Ovary (tissue), 9 donors: ENCODE results near the gene ZBTB47. TPM values are rescaled to one million over a fixed set of nuclear protein-coding genes. Genes with fewer than 3 reads are reported as not detected.
A peak's percentile ranks its signal among the peaks of the same experiment; 100 is the strongest.

Experiments used
- DNase-seq, 5 donors: peaks; one replicate each; pipeline ENCODE4 v3.0.0-alpha.2; 2019 to 2020
- H3K27ac ChIP-seq, 2 donors: fragments of 200-600 bp; one replicate each; pipeline versions ENCODE4 v1.5.1 to v1.8.0; 2019 to 2022
- H3K27me3 ChIP-seq: fragments of 200-600 bp; one replicate; pipeline ENCODE4 v1.8.0; 2022
- H3K36me3 ChIP-seq: fragments of 200-600 bp; sonication (generic); one replicate; pipeline ENCODE4 v1.5.1; 2019
- H3K4me1 ChIP-seq: one replicate; pipeline ENCODE4 v1.8.1; 2013; ENCODE audit warnings: mild to moderate bottlenecking, moderate library complexity; ENCODE audit not compliant: insufficient read depth
- H3K4me3 ChIP-seq: fragments of 200-600 bp; sonication (generic); one replicate; pipeline ENCODE4 v1.5.1; 2017
- H3K9me3 ChIP-seq, 2 donors: fragments of 200-600 bp in 1 of 2; sonication (generic) in 1 of 2; one replicate each; pipeline versions ENCODE4 v1.5.1 to v1.8.1; 2013 to 2019; ENCODE audit warnings: mild to moderate bottlenecking in 1 of 2, moderate library complexity in 1 of 2
- CTCF ChIP-seq, 3 donors: fragments of 450-650 bp in 2 of 3; fragments of 200-600 bp in 1 of 3; IDR thresholded peaks; one replicate each; pipeline versions ENCODE4 v1.5.1 to v1.8.0; 2016 to 2022; ENCODE audit warnings: antibody characterized with exemption in 3 of 3, mild to moderate bottlenecking in 1 of 3
- EP300 ChIP-seq: sonication (generic); formaldehyde crosslinking; IDR thresholded peaks from one replicate; pipeline ENCODE4 v1.6.1; 2017; ENCODE audit warnings: antibody characterized with exemption
- POLR2A ChIP-seq: fragments of 450-650 bp; IDR thresholded peaks from one replicate; pipeline ENCODE4 v1.6.1; 2017; ENCODE audit warnings: antibody characterized with exemption, mild to moderate bottlenecking, moderate library complexity
- WGBS, 3 donors: extraction: QIAGEN DNeasy Blood & Tissue Kit in 1 of 3; methylation state at CpG; one replicate each; pipeline versions ENCODE4 v1.1.5 to v1.1.7; 2013 to 2017; 5-methylcytosine and 5-hydroxymethylcytosine counted together
- intact Hi-C, 4 donors: fragments of 100-400 bp; cut with DNase I; formaldehyde crosslinking; loops; one replicate each; pipeline versions ENCODE4 v1.11.0 to v1.15.1; 2022 to 2023
- polyA plus RNA-seq, 2 donors: library from polyadenylated mRNA; stranded (reverse); fragments of 200-250 nt in 1 of 2; fragments of 350-450 nt in 1 of 2; fragmentation: Illumina TruSeq in 1 of 2; extraction: RNeasy Lipid Tissue Mini Kit (QIAGEN cat#74804) in 1 of 2; gene quantifications; one replicate each; pipeline ENCODE4 v1.2.3, GENCODE V29; 2013 to 2014
- total RNA-seq, 7 donors: library from RNA; depleted of rRNA in 2 of 7; stranded (reverse); fragments of >200 nt in 2 of 7; fragmentation: NEBNext Ultra II Directional in 3 of 7; extraction: Animal tissue kit (Norgen Biotek cat#: 25700) in 3 of 7; gene quantifications; one replicate each; pipeline versions ENCODE4 v1.1.0 to v1.2.4, GENCODE V29; 2016 to 2023
- donor health status: DM: no; HTN: no; CAD: no; lungs with moderate emphysema.
- donor health status: DM: no; HTN: no; CAD: no.
- donor health status: Bipolar disorder and iron deficiency.
- donor health status: DM: yes; HTN: yes; CAD: no.
- donor health status: DM: no; HTN: no; CAD: no.
- donor health status: DM: yes; HTN: yes; CAD: no.

The ZBTB47 gene
- total and polyA plus RNA-seq, 9 donors = 7.7 to 41.9 (median 25.0) TPM

- intact Hi-C loops = no loop called here
- peak in 1 of 5 donors; percentile 5 for DNase-seq
- Histone ChIP-seq H3K36me3 (no peaks in the 10 kb centered on the region), H3K27ac (no peak overlapping the region), H3K4me1 (peaks cover 3% of the 10 kb centered on the region), H3K4me3 (no peak overlapping the region), H3K27me3 (no peaks in the 10 kb centered on the region), H3K9me3 (no peaks in the 10 kb centered on the region)
- TF ChIP-seq POLR2A (no peak), EP300 (no peak), CTCF (IDR thresholded peaks at IDR 0.05) (no peak)
- WGBS, 3 donors = 87 to 90% (median 89%) methylated on average over 22 of the region's 22 CpGs
Observed at GRCh38 chr3:42688487-42689420, 35.3 kb downstream of the ZBTB47 start.

- Histone ChIP-seq H3K9me3 (no peaks in the 10 kb centered on the region), H3K4me3 (no peak overlapping the region), H3K27ac (no peak overlapping the region), H3K27me3 (no peaks in the 10 kb centered on the region), H3K4me1 (peaks cover 3% of the 10 kb centered on the region), H3K36me3 (no peaks in the 10 kb centered on the region)
- intact Hi-C loops = no loop called here
- TF ChIP-seq POLR2A (no peak), CTCF (IDR thresholded peaks at IDR 0.05) (no peak), EP300 (no peak)
- 58 to 68% (median 64%) methylated on average over 9 of the region's 9 CpGs for WGBS, 3 donors
- DNase-seq = no peak
Observed at GRCh38 chr3:42689421-42690014, 36.0 kb downstream of the ZBTB47 start.

DNA sequence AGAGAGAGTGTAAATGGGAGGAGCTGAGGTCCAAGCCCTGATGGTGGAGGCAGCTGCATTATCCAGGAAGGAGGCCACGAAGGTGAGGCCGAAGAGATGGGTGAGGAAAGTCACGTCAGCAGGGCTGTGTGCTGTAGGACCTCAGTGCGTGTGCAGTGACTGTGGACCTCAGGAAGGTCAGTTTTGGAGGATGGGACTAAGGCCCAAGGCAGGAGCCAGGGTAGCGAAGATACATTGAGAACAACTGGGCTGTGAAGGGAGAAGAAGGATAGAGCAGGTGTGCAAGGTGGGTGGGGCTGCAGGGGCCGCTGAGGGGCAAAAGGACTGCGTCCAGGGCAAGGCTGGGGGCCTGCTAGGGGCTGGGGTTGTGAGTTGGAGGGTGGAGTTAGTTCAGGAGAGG is 36.7 kb downstream of the ZBTB47 start:
- Histone ChIP-seq H3K27me3 (no peaks in the 10 kb centered on the region), H3K9me3 (no peaks in the 10 kb centered on the region), H3K4me3 (no peak overlapping the region), H3K4me1 (peaks cover 3% of the 10 kb centered on the region), H3K36me3 (no peaks in the 10 kb centered on the region), H3K27ac (no peak overlapping the region)
- no peak for DNase-seq
- WGBS, 3 donors = 74 to 80% (median 76%) methylated on average over 7 of the region's 7 CpGs
- no peak for TF ChIP-seq POLR2A
- TF ChIP-seq CTCF (IDR thresholded peaks at IDR 0.05) = no peak
- TF ChIP-seq EP300 = no peak
- intact Hi-C loops = no loop called here

GRCh38 chr3:42690766-42691680 is 37.5 kb downstream of the ZBTB47 start:
- no peaks in the 10 kb centered on the region for H3K4me1 ChIP-seq
- H3K9me3 ChIP-seq = no peaks in the 10 kb centered on the region
- intact Hi-C loops = no loop called here
- DNase-seq = peak in 2 of 5 donors; percentile 0 to 2
- H3K36me3 ChIP-seq = no peaks in the 10 kb centered on the region
- H3K27ac ChIP-seq = no peak overlapping the region
- TF ChIP-seq EP300 (no peak), CTCF (IDR thresholded peaks at IDR 0.05) (no peak), POLR2A (no peak)
- no peak overlapping the region for H3K4me3 ChIP-seq
- WGBS, 3 donors = 70 to 76% (median 75%) methylated on average over 10 of the region's 10 CpGs
- no peaks in the 10 kb centered on the region for H3K27me3 ChIP-seq
